IMR-90 (cell line): ENCODE measurements around the gene ARHGAP12. TPM values are rescaled to one million over a fixed set of nuclear protein-coding genes. Genes with fewer than 3 reads are reported as not detected.

Experiments used
- ATAC-seq: fragments of 200-7000 bp; cut with Tn5 transposase; 2 replicates; pipeline ENCODE4 v1.9.1; 2020; ENCODE audit warnings: low read depth, mild to moderate bottlenecking, moderate library complexity
- BruUV-seq: library from RNA; stranded (reverse); fragments of 400-500 nt; replicated peaks from 2 replicates; lab custom pipeline; 2021; lab: Mats Ljungman, UMichigan
- CTCF ChIA-PET: fragments of 300-600 bp; formaldehyde crosslinking; extraction: SDS; loops from one replicate; lab custom pipeline; 2021; ENCODE audit warnings: antibody characterized with exemption; lab: Yijun Ruan, JAX
- POLR2A ChIA-PET: fragments of 300-600 bp; sonication (Branson Sonifier 250); formaldehyde crosslinking; loops from one replicate; lab custom pipeline; 2022; ENCODE audit warnings: antibody characterized with exemption; ENCODE audit not compliant: unreplicated experiment; lab: Charles Lee
- DNase-seq: peaks from one replicate; pipeline ENCODE4 v3.0.0; 2013
- H2AFZ ChIP-seq: replicated peaks from 2 replicates; pipeline ENCODE3; 2013; ENCODE audit warnings: low read length, mild to moderate bottlenecking; ENCODE audit not compliant: poor library complexity
- H2AK5ac ChIP-seq: 2 replicates; pipeline ENCODE4 v1.6.1; 2013; ENCODE audit warnings: low read depth, low read length, inconsistent platforms
- H2AK9ac ChIP-seq: replicated peaks from 2 replicates; pipeline ENCODE3; 2013; ENCODE audit warnings: mild to moderate bottlenecking, low read depth, low read length, moderate library complexity; ENCODE audit not compliant: poor library complexity
- H2BK120ac ChIP-seq: 2 replicates; pipeline ENCODE4 v1.6.1; 2013; ENCODE audit warnings: low read depth, low read length, inconsistent platforms
- H2BK15ac ChIP-seq: 3 replicates; pipeline ENCODE4 v1.6.1; 2013; ENCODE audit warnings: low read depth, low read length, inconsistent platforms
- H2BK20ac ChIP-seq: 2 replicates; pipeline ENCODE4 v1.6.1; 2013; ENCODE audit warnings: low read depth, mild to moderate bottlenecking, inconsistent platforms, low read length, moderate library complexity
- H2BK5ac ChIP-seq: 2 replicates; pipeline ENCODE4 v1.6.1; 2013; ENCODE audit warnings: mild to moderate bottlenecking, low read depth, low read length, inconsistent platforms; ENCODE audit not compliant: poor library complexity, severe bottlenecking
- H3K14ac ChIP-seq: replicated peaks from 2 replicates; pipeline ENCODE4 v1.6.1; 2013; ENCODE audit warnings: low read depth, low read length, inconsistent platforms
- H3K18ac ChIP-seq: 2 replicates; pipeline ENCODE4 v1.6.1; 2013; ENCODE audit warnings: low read depth, low read length, control low read depth
- H3K23ac ChIP-seq: 2 replicates; pipeline ENCODE4 v1.6.1; 2013; ENCODE audit warnings: low read depth, low read length, inconsistent platforms
- H3K27ac ChIP-seq: 2 replicates; pipeline ENCODE4 v1.5.1; 2013; ENCODE audit warnings: mild to moderate bottlenecking, control low read depth, low read length; ENCODE audit not compliant: insufficient read depth
- H3K27me3 ChIP-seq: 2 replicates; pipeline ENCODE4 v1.6.1; 2013; ENCODE audit warnings: low read length; ENCODE audit not compliant: control insufficient read depth, insufficient read depth
- H3K36me3 ChIP-seq: 2 replicates; pipeline ENCODE4 v1.6.1; 2013; ENCODE audit warnings: low read length, mixed read lengths; ENCODE audit not compliant: control insufficient read depth, insufficient read depth
- H3K4ac ChIP-seq: 2 replicates; pipeline ENCODE4 v1.6.1; 2013; ENCODE audit warnings: low read depth, low read length, inconsistent platforms
- H3K4me1 ChIP-seq: 2 replicates; pipeline ENCODE4 v1.6.1; 2013; ENCODE audit warnings: low read length, mixed read lengths; ENCODE audit not compliant: control insufficient read depth, insufficient read depth
- H3K4me2 ChIP-seq: 2 replicates; pipeline ENCODE4 v1.6.1; 2013; ENCODE audit warnings: low read depth, mild to moderate bottlenecking, control low read depth, low read length, moderate library complexity
- H3K4me3 ChIP-seq: 2 replicates; pipeline ENCODE4 v1.5.1; 2013; ENCODE audit warnings: low read depth, mild to moderate bottlenecking, control low read depth, low read length, moderate library complexity; ENCODE audit not compliant: insufficient read depth
- H3K56ac ChIP-seq: 2 replicates; pipeline ENCODE4 v1.6.1; 2013; ENCODE audit warnings: low read length, inconsistent platforms; ENCODE audit not compliant: insufficient read depth; ENCODE audit errors: extremely low read depth
- H3K79me1 ChIP-seq, 2 experiments: 2 replicates each; pipeline ENCODE4 v1.6.1; 2013; ENCODE audit warnings: low read length in 2 of 2, inconsistent platforms in 1 of 2, low read depth in 1 of 2
- H3K9ac ChIP-seq: 2 replicates; pipeline ENCODE4 v1.6.1; 2013; ENCODE audit warnings: low read depth, low read length, control low read depth
- H3K9me1 ChIP-seq: 2 replicates; pipeline ENCODE4 v1.6.1; 2013; ENCODE audit warnings: low read length, inconsistent platforms; ENCODE audit not compliant: insufficient read depth
- H3K9me3 ChIP-seq: 2 replicates; pipeline ENCODE4 v1.6.1; 2013; ENCODE audit warnings: low read length; ENCODE audit not compliant: control insufficient read depth, insufficient read depth
- H4K20me1 ChIP-seq: 2 replicates; pipeline ENCODE4 v1.6.1; 2013; ENCODE audit warnings: low read length, inconsistent platforms; ENCODE audit not compliant: insufficient read depth
- H4K5ac ChIP-seq: 2 replicates; pipeline ENCODE4 v1.6.1; 2013; ENCODE audit warnings: mild to moderate bottlenecking, low read depth, low read length, control low read depth
- H4K8ac ChIP-seq, 2 experiments: 2 replicates each; pipeline ENCODE4 v1.6.1; 2013; ENCODE audit warnings: low read depth in 2 of 2, low read length in 2 of 2, control low read depth in 1 of 2, inconsistent platforms in 1 of 2
- H4K91ac ChIP-seq: 2 replicates; pipeline ENCODE4 v1.6.1; 2013; ENCODE audit warnings: low read depth, low read length, inconsistent platforms; ENCODE audit not compliant: insufficient read depth
- CEBPB ChIP-seq: IDR thresholded peaks from 2 replicates; pipeline ENCODE4 v1.6.1; 2012; ENCODE audit warnings: low read depth, low read length, improper control_type of control experiment
- FOS ChIP-seq: fragments of 150-350 bp; IDR thresholded peaks from 2 replicates; pipeline ENCODE4 v1.6.1; 2016; ENCODE audit warnings: low read depth, low read length
- MAZ ChIP-seq: IDR thresholded peaks from 2 replicates; pipeline ENCODE4 v1.6.1; 2012; ENCODE audit warnings: low read depth, mild to moderate bottlenecking, low read length, improper control_type of control experiment, moderate library complexity, borderline replicate concordance
- MXI1 ChIP-seq: IDR thresholded peaks from 2 replicates; pipeline ENCODE4 v1.6.1; 2012; ENCODE audit warnings: low read depth, mild to moderate bottlenecking, low read length, moderate library complexity, borderline replicate concordance
- NFE2L2 ChIP-seq: fragments of 150-350 bp; IDR thresholded peaks from 2 replicates; pipeline ENCODE4 v1.6.1; 2016; ENCODE audit warnings: low read depth, mild to moderate bottlenecking, low read length
- RAD21 ChIP-seq: IDR thresholded peaks from 2 replicates; pipeline ENCODE4 v1.6.1; 2012; ENCODE audit warnings: low read length, improper control_type of control experiment
- RFX5 ChIP-seq: IDR thresholded peaks from 2 replicates; pipeline ENCODE4 v1.8.0; 2012; ENCODE audit warnings: low read depth, mild to moderate bottlenecking, low read length, moderate library complexity
- SMC3 ChIP-seq: fragments of 150-350 bp; IDR thresholded peaks from 2 replicates; pipeline ENCODE4 v1.6.1; 2016; ENCODE audit warnings: low read depth, mild to moderate bottlenecking, antibody characterized with exemption, low read length, moderate library complexity
- USF2 ChIP-seq: fragments of 150-350 bp; IDR thresholded peaks from 2 replicates; pipeline ENCODE4 v1.6.1; 2017; ENCODE audit warnings: mild to moderate bottlenecking, antibody characterized with exemption, low read length, low read depth
- WGBS, 2 experiments: methylation state at CpG; one replicate each; pipeline versions ENCODE4 v1.1.5 to v1.1.7; 2013; ENCODE audit warnings: missing lambda C conversion rate in 2 of 2; ENCODE audit not compliant: insufficient read length in 1 of 2; ENCODE audit errors: extremely low coverage in 2 of 2; 5-methylcytosine and 5-hydroxymethylcytosine counted together
- dilution Hi-C: fragments of 300-500 bp; cut with HindIII; formaldehyde crosslinking; loops from one replicate; pipeline ENCODE4 v1.14.3; 2018; ENCODE audit warnings: low sequenced_read_pairs; ENCODE audit not compliant: unreplicated experiment
- in situ Hi-C: fragments of 300-500 bp; cut with MboI; formaldehyde crosslinking; loops from 3 replicates; pipeline ENCODE4 v1.14.3; 2019; ENCODE audit warnings: low sequenced_read_pairs, inconsistent platforms, mixed read lengths
- intact Hi-C: fragments of 100-400 bp; cut with micrococcal nuclease; formaldehyde crosslinking; loops from 2 replicates; pipeline ENCODE4 v1.10.0; 2022
- polyA plus RNA-seq, 3 experiments: library from polyadenylated mRNA; depleted of rRNA; stranded (reverse); fragments of >200 nt; gene quantifications; 2 replicates each; pipeline ENCODE4 v1.2.3, GENCODE V29; 2012; ENCODE audit warnings: low replicate concordance in 1 of 3
- total RNA-seq: library from RNA; depleted of rRNA; stranded (reverse); fragments of >200 nt; gene quantifications from 2 replicates; pipeline ENCODE4 v1.2.3, GENCODE V29; 2012
- TF ChIP-seq, protein P1 (sequence below): conservative IDR thresholded peaks from 2 replicates; pipeline ENCODE4 v1.5.1; 2012; ENCODE audit warnings: mild to moderate bottlenecking, low read depth, low read length, improper control_type of control experiment
- TF ChIP-seq, protein P2 (sequence below): fragments of 150-350 bp; IDR thresholded peaks from 2 replicates; pipeline ENCODE4 v1.6.1; 2016; ENCODE audit warnings: low read depth, mild to moderate bottlenecking, low read length, moderate library complexity, borderline replicate concordance

ARHGAP12 gene
- total and polyA plus RNA-seq, 2 of the 4 experiments (the other 2 are of a cell fraction): 9.0 to 28.5 TPM

- Histone ChIP-seq H2AFZ (no peak overlapping the region), H3K27ac (no peak overlapping the region), H3K14ac (no peak overlapping the region), H3K4ac (no peak overlapping the region), H3K9ac (no peak overlapping the region), H3K4me3 (no peak overlapping the region), H3K79me1 (peaks cover 8 to 63% of the 10 kb centered on the region in 2 experiments), H2BK20ac (no peak overlapping the region), H3K9me1 (peaks cover 3% of the 10 kb centered on the region), H3K23ac (no peak overlapping the region), H4K91ac (no peak overlapping the region), H4K20me1 (peaks cover 63% of the 10 kb centered on the region), H3K56ac (no peak overlapping the region), H3K27me3 (no peaks in the 10 kb centered on the region), H2AK9ac (no peak overlapping the region), H4K8ac (no peak overlapping the region), H2AK5ac (no peak overlapping the region), H2BK15ac (no peak overlapping the region), H2BK5ac (no peak overlapping the region), H3K4me2 (no peak overlapping the region), H3K18ac (no peak overlapping the region), H2BK120ac (no peak overlapping the region), H3K36me3 (no peaks in the 10 kb centered on the region), H4K5ac (no peak overlapping the region), H3K9me3 (no peaks in the 10 kb centered on the region), H3K4me1 (peaks cover 2% of the 10 kb centered on the region; the same call in 1 of the 2 replicates)
- no TSS peak for BruUV-seq
- no peak for ATAC-seq
- ChIA-PET POLR2A (no interaction called here), CTCF (no interaction called here)
- dilution Hi-C loops (no loop called here), intact Hi-C loops (no loop called here), in situ Hi-C loops (no loop called here)
- TF ChIP-seq FOS (no peak), SMC3 (no peak), RFX5 (no peak), CEBPB (no peak), MAZ (no peak), USF2 (no peak), MXI1 (no peak), RAD21 (no peak), NFE2L2 (no peak)
- TF ChIP-seq, protein P1, sequence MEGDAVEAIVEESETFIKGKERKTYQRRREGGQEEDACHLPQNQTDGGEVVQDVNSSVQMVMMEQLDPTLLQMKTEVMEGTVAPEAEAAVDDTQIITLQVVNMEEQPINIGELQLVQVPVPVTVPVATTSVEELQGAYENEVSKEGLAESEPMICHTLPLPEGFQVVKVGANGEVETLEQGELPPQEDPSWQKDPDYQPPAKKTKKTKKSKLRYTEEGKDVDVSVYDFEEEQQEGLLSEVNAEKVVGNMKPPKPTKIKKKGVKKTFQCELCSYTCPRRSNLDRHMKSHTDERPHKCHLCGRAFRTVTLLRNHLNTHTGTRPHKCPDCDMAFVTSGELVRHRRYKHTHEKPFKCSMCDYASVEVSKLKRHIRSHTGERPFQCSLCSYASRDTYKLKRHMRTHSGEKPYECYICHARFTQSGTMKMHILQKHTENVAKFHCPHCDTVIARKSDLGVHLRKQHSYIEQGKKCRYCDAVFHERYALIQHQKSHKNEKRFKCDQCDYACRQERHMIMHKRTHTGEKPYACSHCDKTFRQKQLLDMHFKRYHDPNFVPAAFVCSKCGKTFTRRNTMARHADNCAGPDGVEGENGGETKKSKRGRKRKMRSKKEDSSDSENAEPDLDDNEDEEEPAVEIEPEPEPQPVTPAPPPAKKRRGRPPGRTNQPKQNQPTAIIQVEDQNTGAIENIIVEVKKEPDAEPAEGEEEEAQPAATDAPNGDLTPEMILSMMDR: no peak
- TF ChIP-seq, protein P2, sequence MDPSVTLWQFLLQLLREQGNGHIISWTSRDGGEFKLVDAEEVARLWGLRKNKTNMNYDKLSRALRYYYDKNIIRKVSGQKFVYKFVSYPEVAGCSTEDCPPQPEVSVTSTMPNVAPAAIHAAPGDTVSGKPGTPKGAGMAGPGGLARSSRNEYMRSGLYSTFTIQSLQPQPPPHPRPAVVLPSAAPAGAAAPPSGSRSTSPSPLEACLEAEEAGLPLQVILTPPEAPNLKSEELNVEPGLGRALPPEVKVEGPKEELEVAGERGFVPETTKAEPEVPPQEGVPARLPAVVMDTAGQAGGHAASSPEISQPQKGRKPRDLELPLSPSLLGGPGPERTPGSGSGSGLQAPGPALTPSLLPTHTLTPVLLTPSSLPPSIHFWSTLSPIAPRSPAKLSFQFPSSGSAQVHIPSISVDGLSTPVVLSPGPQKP: no peak
- no peak for DNase-seq
- WGBS, 2 experiments: no CpG with 5 or more reads among the region's 2 CpGs
Observed at GRCh38 chr10:31918671-31919409, 9.8 kb downstream of the ARHGAP12 start.
